Measurements from ENCODE around the gene CASP8.
"Not testable (repeated sequence)": the region's sequence is repeated elsewhere in the genome, so short reads cannot be mapped to it uniquely, and the experiment has no call there.

The CASP8 gene

GRCh38 chr2:201285499-201285898, 25.2 kb downstream of the CASP8 start (continued):
- no peak for TF ChIP-seq CSRNP3 (CRISPR knock-in tag; IDR thresholded peaks at IDR 0.05)
- no peak for TF ChIP-seq ZNF70 (CRISPR knock-in tag; IDR thresholded peaks at IDR 0.05)

- ATAC-seq, result not testable (repeated sequence)
Measured at GRCh38 chr2:201290457-201291148, 30.3 kb downstream of the CASP8 start.

- ATAC-seq, result no peak
- no peak for TF ChIP-seq GLIS3 (CRISPR knock-in tag; IDR thresholded peaks at IDR 0.05)
- TF ChIP-seq ZFP3 (CRISPR knock-in tag; IDR thresholded peaks at IDR 0.05), result no peak
- no peak for TF ChIP-seq TCF4 (CRISPR knock-in tag; IDR thresholded peaks at IDR 0.05; ENCODE audit: borderline replicate concordance)
- no peak for TF ChIP-seq PATZ1 (CRISPR knock-in tag; IDR thresholded peaks at IDR 0.05; ENCODE audit: borderline replicate concordance)
- TF ChIP-seq ZNF70 (CRISPR knock-in tag; IDR thresholded peaks at IDR 0.05), result no peak
- no peak for TF ChIP-seq ZC3H10 (CRISPR knock-in tag; IDR thresholded peaks at IDR 0.05)
- no peak for TF ChIP-seq ISL1 (CRISPR knock-in tag; IDR thresholded peaks at IDR 0.05)
- TF ChIP-seq TSHZ2 (CRISPR knock-in tag; IDR thresholded peaks at IDR 0.05), result no peak
- no peak for TF ChIP-seq ZNF8 (CRISPR knock-in tag; IDR thresholded peaks at IDR 0.05)
- TF ChIP-seq RARB (CRISPR knock-in tag; IDR thresholded peaks at IDR 0.05), result no peak
- TF ChIP-seq TOX (CRISPR knock-in tag; IDR thresholded peaks at IDR 0.05; ENCODE audit: borderline replicate concordance), result no peak
- TF ChIP-seq CREB5 (CRISPR knock-in tag; IDR thresholded peaks at IDR 0.05; ENCODE audit: low read depth), result no peak
- TF ChIP-seq OSR1 (CRISPR knock-in tag; IDR thresholded peaks at IDR 0.05), result no peak
Measured at GRCh38 chr2:201298462-201299052, 38.2 kb downstream of the CASP8 start.

GRCh38 chr2:201299929-201300328, 39.6 kb downstream of the CASP8 start:
- ATAC-seq, result not testable (repeated sequence)

GRCh38 chr2:201307876-201308275, 47.5 kb downstream of the CASP8 start:
- TF ChIP-seq TCF4 (CRISPR knock-in tag; IDR thresholded peaks at IDR 0.05; ENCODE audit: borderline replicate concordance) (no peak), ZC3H10 (CRISPR knock-in tag; IDR thresholded peaks at IDR 0.05) (no peak), ESRRG (CRISPR knock-in tag; IDR thresholded peaks at IDR 0.05) (no peak), CREB5 (CRISPR knock-in tag; IDR thresholded peaks at IDR 0.05; ENCODE audit: low read depth) (no peak), OSR1 (CRISPR knock-in tag; IDR thresholded peaks at IDR 0.05) (no peak)
- no peak for ATAC-seq
